H1 (cell line): ENCODE data around the gene RIPOR3. TPM values are rescaled to one million over a fixed set of nuclear protein-coding genes. Genes with fewer than 3 reads are reported as not detected.

ENCODE experiments used
- CHD7 ChIP-seq: fragments of 300-600 bp; sonication (generic); IDR thresholded peaks from 2 replicates; pipeline ENCODE4 v1.7.1; 2012; ENCODE audit warnings: low read length, moderate library complexity, mild to moderate bottlenecking, inconsistent platforms; ENCODE audit not compliant: insufficient replicate concordance
- EZH2 ChIP-seq: fragments of 200-600 bp; sonication (generic); IDR thresholded peaks from 2 replicates; pipeline ENCODE4 v1.7.1; 2012; ENCODE audit warnings: low read depth, mild to moderate bottlenecking, moderate library complexity, low read length, inconsistent platforms; ENCODE audit not compliant: severe bottlenecking
- SAP30 ChIP-seq: fragments of 300-600 bp; sonication (generic); IDR thresholded peaks from 2 replicates; pipeline ENCODE4 v1.7.1; 2012; ENCODE audit warnings: low read length, moderate library complexity, mild to moderate bottlenecking, inconsistent platforms; ENCODE audit not compliant: insufficient read depth, insufficient replicate concordance
- SIN3A ChIP-seq, 2 experiments: IDR thresholded peaks in 1 of 2; conservative IDR thresholded peaks in 1 of 2; 2 replicates each; pipeline ENCODE4 v1.6.1; 2011 to 2012; ENCODE audit warnings: low read length in 2 of 2, improper control_type of control experiment in 1 of 2, low read depth in 1 of 2, mild to moderate bottlenecking in 1 of 2
- polyA plus RNA-seq, 7 experiments: library from polyadenylated mRNA; depleted of rRNA in 3 of 7; stranded (reverse) in 5 of 7; unstranded in 2 of 7; fragments of >200 nt in 5 of 7; fragments of 200-250 nt in 2 of 7; gene quantifications; 1 replicate in 5 of 7; 2 replicates in 1 of 7; 4 replicates in 1 of 7; pipeline versions ENCODE4 v1.2.1 to v1.2.3, GENCODE V29; 2011 to 2013; ENCODE audit warnings: missing spikeins in 2 of 7, mixed read lengths in 2 of 7
- total RNA-seq: library from RNA; stranded (reverse); fragmentation: NEBNext Ultra II Directional; extraction: Animal tissue kit (Norgen Biotek cat#: 25700); gene quantifications from 2 replicates; pipeline ENCODE4 v1.2.1, GENCODE V29; 2021

RIPOR3 gene
- total and polyA plus RNA-seq, 2 of the 8 experiments (the other 6 are each of a cell fraction or from before 2014, with no cell fraction given) = 3.6 to 4.5 TPM

DNA sequence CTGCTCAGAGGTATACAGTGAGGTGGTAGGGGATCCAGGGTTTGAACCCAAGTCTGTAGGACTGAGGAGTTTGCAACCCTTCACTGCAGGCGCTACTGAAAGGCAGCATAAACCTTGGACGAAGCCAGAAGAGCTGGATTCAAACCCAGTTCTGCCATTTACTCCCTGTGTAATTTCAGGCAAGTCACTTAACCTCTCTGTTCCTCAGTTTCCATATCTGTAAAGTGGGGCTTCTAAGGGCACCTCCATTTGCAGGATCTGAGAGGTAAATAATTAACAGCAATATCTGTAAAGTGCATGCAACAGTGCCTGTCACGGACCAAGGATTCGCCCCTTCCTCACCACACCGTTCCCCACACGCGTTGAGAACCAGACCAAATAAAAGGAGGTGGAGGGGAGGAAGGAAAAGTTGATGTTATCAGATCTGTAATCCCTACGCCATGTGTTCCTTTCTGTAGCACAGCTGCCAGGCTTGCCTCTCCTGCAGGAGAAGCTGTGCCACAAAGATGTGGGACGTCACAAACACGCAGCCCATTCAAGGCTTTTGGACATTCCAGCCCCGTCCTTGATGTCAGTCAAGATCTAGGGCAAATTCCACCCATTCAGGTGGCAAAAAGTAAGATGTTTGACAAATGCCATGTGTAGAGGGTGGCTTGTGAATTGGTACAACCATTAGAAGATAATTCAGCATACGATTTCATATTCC is 9.8 kb downstream of the RIPOR3 start (continued):
- no peak for TF ChIP-seq CHD7
- no peak for TF ChIP-seq EZH2
- no peak for TF ChIP-seq SAP30
- no peak for TF ChIP-seq SIN3A (conservative IDR thresholded peaks at IDR 0.05 in 1 of 2, IDR thresholded peaks at IDR 0.05 in 1 of 2; ENCODE audit: low read depth in 1 of 2, low read length in 2 of 2)
